Measurements from ENCODE around the gene CTNNA2. TPM values are rescaled to one million over a fixed set of nuclear protein-coding genes. Genes with fewer than 3 reads are reported as not detected.

CTNNA2 gene
- total RNA-seq, 1 experiment from 2014 or later = 0.54 TPM

- no peak for TF ChIP-seq POLR2AphosphoS5 (IDR thresholded peaks at IDR 0.05; ENCODE audit: low read depth, low read length)
- no peak for TF ChIP-seq CTCF (IDR thresholded peaks at IDR 0.05)
- no peak for TF ChIP-seq REST (IDR thresholded peaks at IDR 0.05; ENCODE audit: insufficient read depth in 1 of 2, low read depth in 2 of 2, low read length in 1 of 2)
- no peak for TF ChIP-seq TCF7L2 (IDR thresholded peaks at IDR 0.05; ENCODE audit: low read depth, low read length)
- TF ChIP-seq SIN3A (IDR thresholded peaks at IDR 0.05; ENCODE audit: borderline replicate concordance, insufficient read depth, low read depth, low read length) = no peak
- H3K4me1 ChIP-seq (ENCODE audit: control insufficient read depth, insufficient read depth, low read length) = no peaks in the 10 kb centered on the region
- intact Hi-C loops (cut with micrococcal nuclease; ENCODE audit: unreplicated experiment) = no loop called here
- H3K27me3 ChIP-seq (ENCODE audit: control insufficient read depth, insufficient read depth, low read length) = no peaks in the 10 kb centered on the region
- H3K9me3 ChIP-seq (ENCODE audit: control insufficient read depth, insufficient read depth, low read depth, low read length) = no peaks in the 10 kb centered on the region
- H3K27ac ChIP-seq (ENCODE audit: low read length) = no peak overlapping the region
- ChIA-PET CTCF (no interaction called here), POLR2A (no interaction called here)
- H3K4me3 ChIP-seq (ENCODE audit: low read depth in 2 of 2, low read length in 2 of 2) = no peak overlapping the region
- in situ Hi-C loops (cut with HindIII; ENCODE audit: low pct_unique_long_range_greater_than_20kb, low sequenced_read_pairs) = no loop called here
- no peak for DNase-seq (ENCODE audit: low read depth, low spot score)
- no peak for ATAC-seq
- no TSS peak for BruUV-seq (replicated peaks)
- H3K36me3 ChIP-seq (ENCODE audit: control insufficient read depth, insufficient read depth, low read length) = no peaks in the 10 kb centered on the region
Observed at GRCh38 chr2:79977792-79978191, 464.9 kb downstream of the CTNNA2 start.

DNA sequence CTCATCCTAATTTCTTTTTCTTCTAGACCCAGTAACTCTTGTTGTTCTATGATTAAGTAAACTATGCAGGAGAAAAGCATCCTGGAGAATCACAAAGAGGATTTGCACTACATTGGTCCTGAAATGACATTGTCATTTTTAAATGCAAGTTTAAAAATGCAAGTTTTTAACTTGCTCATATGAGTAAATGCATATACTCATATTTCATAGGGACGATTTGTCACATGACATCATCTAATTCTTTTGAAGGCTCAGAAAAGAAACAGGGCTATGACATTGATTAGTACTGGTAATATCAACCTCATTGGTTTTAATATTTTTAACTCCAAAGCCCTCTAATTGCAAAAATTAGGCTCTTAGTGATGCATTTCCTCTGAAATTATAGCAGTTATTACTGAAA, 467.3 kb downstream of the CTNNA2 start:
- no peak overlapping the region for H3K4me3 ChIP-seq (ENCODE audit: low read depth in 2 of 2, low read length in 2 of 2)
- no peak overlapping the region for H3K27ac ChIP-seq (ENCODE audit: low read length)
- H3K36me3 ChIP-seq (ENCODE audit: control insufficient read depth, insufficient read depth, low read length) = no peaks in the 10 kb centered on the region
- TF ChIP-seq REST (IDR thresholded peaks at IDR 0.05; ENCODE audit: insufficient read depth in 1 of 2, low read depth in 2 of 2, low read length in 1 of 2) = no peak
- TF ChIP-seq POLR2AphosphoS5 (IDR thresholded peaks at IDR 0.05; ENCODE audit: low read depth, low read length) = no peak
- CTCF ChIA-PET = no interaction called here
- DNase-seq (ENCODE audit: low read depth, low spot score) (no peak), ATAC-seq (no peak)
- POLR2A ChIA-PET = no interaction called here
- intact Hi-C loops (cut with micrococcal nuclease; ENCODE audit: unreplicated experiment) = no loop called here
- in situ Hi-C loops (cut with HindIII; ENCODE audit: low pct_unique_long_range_greater_than_20kb, low sequenced_read_pairs) = no loop called here
- H3K4me1 ChIP-seq (ENCODE audit: control insufficient read depth, insufficient read depth, low read length) = no peaks in the 10 kb centered on the region
- no TSS peak for BruUV-seq (replicated peaks)
- H3K27me3 ChIP-seq (ENCODE audit: control insufficient read depth, insufficient read depth, low read length) = no peaks in the 10 kb centered on the region
- H3K9me3 ChIP-seq (ENCODE audit: control insufficient read depth, insufficient read depth, low read depth, low read length) = no peaks in the 10 kb centered on the region

Measured in Panc1 (cell line).